H9 (cell line): ENCODE data around the gene SYNPO2L. TPM values are rescaled to one million over a fixed set of nuclear protein-coding genes. Genes with fewer than 3 reads are reported as not detected.

ENCODE experiments used
- DNase-seq: peaks from one replicate; pipeline ENCODE4 v3.0.0-alpha.2; 2017
- H2AFZ ChIP-seq: one replicate; pipeline ENCODE4 v1.6.1; 2013; ENCODE audit warnings: mild to moderate bottlenecking, low read length, control low read depth, moderate library complexity
- H2AK5ac ChIP-seq: 2 replicates; pipeline ENCODE4 v1.6.1; 2013; ENCODE audit warnings: low read length, control low read depth, mixed read lengths; ENCODE audit not compliant: insufficient read length
- H2BK120ac ChIP-seq: one replicate; pipeline ENCODE4 v1.6.1; 2013; ENCODE audit warnings: low read depth, mild to moderate bottlenecking, low read length, control low read depth, inconsistent platforms; ENCODE audit not compliant: poor library complexity, severe bottlenecking
- H2BK12ac ChIP-seq: 2 replicates; pipeline ENCODE4 v1.6.1; 2013; ENCODE audit warnings: low read length, control low read depth, mixed read lengths, low read depth; ENCODE audit not compliant: insufficient read length
- H2BK15ac ChIP-seq: 2 replicates; pipeline ENCODE4 v1.6.1; 2013; ENCODE audit warnings: low read depth, low read length, control low read depth
- H2BK20ac ChIP-seq: one replicate; pipeline ENCODE4 v1.6.1; 2013; ENCODE audit warnings: low read depth, mild to moderate bottlenecking, low read length, control low read depth, inconsistent platforms; ENCODE audit not compliant: poor library complexity, severe bottlenecking
- H2BK5ac ChIP-seq: 2 replicates; pipeline ENCODE4 v1.6.1; 2013; ENCODE audit warnings: low read length, control low read depth, mixed read lengths; ENCODE audit not compliant: insufficient read length
- H3K14ac ChIP-seq: 2 replicates; pipeline ENCODE4 v1.6.1; 2013; ENCODE audit warnings: low read length, control low read depth; ENCODE audit not compliant: insufficient read depth
- H3K18ac ChIP-seq: 2 replicates; pipeline ENCODE4 v1.6.1; 2013; ENCODE audit warnings: low read depth, mild to moderate bottlenecking, mixed read lengths, low read length, control low read depth; ENCODE audit not compliant: insufficient read length
- H3K23ac ChIP-seq: 2 replicates; pipeline ENCODE4 v1.6.1; 2013; ENCODE audit warnings: low read length, control low read depth, mixed read lengths, low read depth; ENCODE audit not compliant: insufficient read length
- H3K23me2 ChIP-seq: 2 replicates; pipeline ENCODE4 v1.6.1; 2013; ENCODE audit warnings: low read depth, mild to moderate bottlenecking, mixed read lengths, low read length, control low read depth; ENCODE audit not compliant: insufficient read length, poor library complexity, severe bottlenecking
- H3K27ac ChIP-seq: 2 replicates; pipeline ENCODE4 v1.5.1; 2013; ENCODE audit warnings: low read length, control low read depth, mixed read lengths, low read depth; ENCODE audit not compliant: insufficient read length
- H3K27me3 ChIP-seq: 2 replicates; pipeline ENCODE4 v1.6.1; 2013; ENCODE audit warnings: low read length, control low read depth, inconsistent platforms; ENCODE audit not compliant: insufficient read depth
- H3K4ac ChIP-seq: 2 replicates; pipeline ENCODE4 v1.6.1; 2013; ENCODE audit warnings: low read depth, mild to moderate bottlenecking, control low read depth, inconsistent platforms, low read length, moderate library complexity
- H3K4me1 ChIP-seq: 2 replicates; pipeline ENCODE4 v1.6.1; 2013; ENCODE audit warnings: low read length, control low read depth, inconsistent platforms; ENCODE audit not compliant: insufficient read depth
- H3K4me2 ChIP-seq: 2 replicates; pipeline ENCODE4 v1.6.1; 2013; ENCODE audit warnings: low read length, control low read depth, mixed read lengths; ENCODE audit not compliant: insufficient read length, insufficient read depth
- H3K56ac ChIP-seq: 2 replicates; pipeline ENCODE4 v1.6.1; 2013; ENCODE audit warnings: low read depth, mild to moderate bottlenecking, mixed read lengths, low read length, control low read depth; ENCODE audit not compliant: insufficient read length
- H3K79me1 ChIP-seq: 2 replicates; pipeline ENCODE4 v1.6.1; 2013; ENCODE audit warnings: low read depth, mild to moderate bottlenecking, moderate library complexity, low read length, control low read depth, inconsistent platforms; ENCODE audit not compliant: insufficient read depth, poor library complexity, severe bottlenecking
- H3K79me2 ChIP-seq: 2 replicates; pipeline ENCODE4 v1.6.1; 2013; ENCODE audit warnings: low read length, control low read depth, inconsistent platforms; ENCODE audit not compliant: insufficient read depth
- H3K9ac ChIP-seq: 2 replicates; pipeline ENCODE4 v1.6.1; 2013; ENCODE audit warnings: low read length, control low read depth, mixed read lengths; ENCODE audit not compliant: insufficient read length; ENCODE audit errors: extremely low read depth
- H3K9me3 ChIP-seq: one replicate; pipeline ENCODE4 v1.6.1; 2013; ENCODE audit warnings: low read depth, low read length, inconsistent platforms; ENCODE audit not compliant: control insufficient read depth
- H3T11ph ChIP-seq: one replicate; pipeline ENCODE4 v1.6.1; 2013; ENCODE audit warnings: mild to moderate bottlenecking, low read length, control low read depth, inconsistent platforms
- H4K20me1 ChIP-seq: one replicate; pipeline ENCODE4 v1.6.1; 2013; ENCODE audit not compliant: control insufficient read depth, insufficient read length, insufficient read depth
- H4K5ac ChIP-seq: 2 replicates; pipeline ENCODE4 v1.6.1; 2013; ENCODE audit warnings: low read depth, mild to moderate bottlenecking, mixed read lengths, low read length, control low read depth; ENCODE audit not compliant: insufficient read length
- H4K8ac ChIP-seq: replicated peaks from 2 replicates; pipeline ENCODE4 v1.6.1; 2013; ENCODE audit warnings: low read length, control low read depth, mixed read lengths, low read depth; ENCODE audit not compliant: insufficient read length
- H4K91ac ChIP-seq: 2 replicates; pipeline ENCODE4 v1.6.1; 2013; ENCODE audit warnings: low read depth, mild to moderate bottlenecking, moderate library complexity, mixed read lengths, low read length, control low read depth; ENCODE audit not compliant: insufficient read length
- H3K27ac Mint-ChIP-seq, 3 experiments: 2 replicates in 2 of 3; 3 replicates in 1 of 3; pipeline ENCODE4 v1.8.0; 2020 to 2021; ENCODE audit warnings: mixed read lengths in 3 of 3, mild to moderate bottlenecking in 1 of 3, moderate library complexity in 1 of 3
- H3K27me3 Mint-ChIP-seq: 2 replicates; pipeline ENCODE4 v1.8.0; 2021; ENCODE audit warnings: low read depth, mild to moderate bottlenecking, moderate library complexity, mixed read lengths
- H3K36me3 Mint-ChIP-seq, 3 experiments: 2 replicates in 2 of 3; 3 replicates in 1 of 3; pipeline ENCODE4 v1.8.0; 2020 to 2021; ENCODE audit warnings: low read depth in 3 of 3, mixed read lengths in 3 of 3; ENCODE audit not compliant: insufficient read depth in 1 of 3
- H3K4me1 Mint-ChIP-seq, 2 experiments: 2 replicates each; pipeline ENCODE4 v1.8.0; 2020; ENCODE audit warnings: mixed read lengths in 2 of 2
- H3K4me3 Mint-ChIP-seq, 2 experiments: 2 replicates in 1 of 2; 3 replicates in 1 of 2; pipeline ENCODE4 v1.8.0; 2020 to 2021; ENCODE audit warnings: mild to moderate bottlenecking in 2 of 2, mixed read lengths in 2 of 2, moderate library complexity in 1 of 2
- H3K9me3 Mint-ChIP-seq, 2 experiments: 2 replicates in 1 of 2; 3 replicates in 1 of 2; pipeline ENCODE4 v1.8.0; 2020; ENCODE audit warnings: mild to moderate bottlenecking in 2 of 2, mixed read lengths in 2 of 2, moderate library complexity in 1 of 2
- CTCF ChIP-seq: fragments of 200-600 bp; sonication (generic); conservative IDR thresholded peaks from 3 replicates; pipeline ENCODE4 v1.8.0; 2021; ENCODE audit warnings: antibody characterized with exemption, mild to moderate bottlenecking
- WGBS: extraction: QIAGEN DNeasy Blood & Tissue Kit; methylation state at CpG from one replicate; pipeline ENCODE4 v1.1.7; 2013; ENCODE audit warnings: missing lambda C conversion rate, low lambda C conversion rate, mixed read lengths; ENCODE audit not compliant: insufficient read length; ENCODE audit errors: extremely low coverage; 5-methylcytosine and 5-hydroxymethylcytosine counted together
- total RNA-seq: library from RNA; stranded (reverse); gene quantifications from 2 replicates; pipeline ENCODE4 v1.2.1, GENCODE V29; 2021

Gene SYNPO2L
- total RNA-seq, 1 experiment from 2014 or later, result 0.11 TPM

DNA sequence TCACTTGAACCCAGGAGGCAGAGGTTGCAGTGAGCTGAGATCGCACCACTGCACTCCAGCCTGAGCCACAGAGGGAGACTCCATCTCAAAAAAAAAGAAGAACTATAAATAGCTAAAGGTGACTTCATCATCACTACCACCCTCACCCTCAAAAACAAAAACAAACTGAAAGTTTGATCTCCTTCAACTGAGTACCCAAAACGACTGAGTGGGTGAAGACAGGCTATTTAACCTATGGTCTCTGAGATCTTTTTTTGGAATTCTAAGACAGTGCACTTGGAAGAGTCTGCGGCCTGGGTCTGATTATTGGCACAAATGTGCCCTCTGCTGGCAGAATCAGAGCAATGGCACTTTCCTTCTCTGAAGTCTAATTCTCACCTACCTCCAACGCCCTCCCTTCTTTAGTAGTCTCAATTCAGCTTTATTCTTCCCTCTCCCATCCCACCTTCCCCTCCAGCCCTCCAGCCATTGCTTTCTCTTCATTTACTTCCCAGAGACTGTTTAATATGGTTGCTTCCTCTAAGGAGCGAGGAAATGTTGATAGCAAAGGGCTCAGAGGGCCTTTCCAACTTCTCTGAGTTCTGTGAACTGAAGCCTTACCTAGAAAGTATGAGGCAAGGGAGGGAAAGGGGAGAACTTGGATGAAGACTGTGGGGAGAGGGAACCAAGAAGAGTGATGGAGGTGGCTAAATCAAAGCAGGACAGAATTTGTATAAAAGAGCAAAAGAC, 11.7 kb downstream of the SYNPO2L start:
- no peak overlapping the region for H3K27ac ChIP-seq
- H2BK120ac ChIP-seq, result no peak overlapping the region
- no peak overlapping the region for H3K27ac Mint-ChIP-seq

More for the DNA sequence above, 11.7 kb downstream of the SYNPO2L start:
- peak; percentile 94 for TF ChIP-seq CTCF
- H3T11ph ChIP-seq, result no peak overlapping the region
- no peak overlapping the region for H4K8ac ChIP-seq
- no peak overlapping the region for H3K4ac ChIP-seq
- peaks cover 4% of the 10 kb centered on the region for H3K23me2 ChIP-seq
- H3K4me1 Mint-ChIP-seq, result peaks cover 21 to 22% of the 10 kb centered on the region in 2 experiments
- H4K5ac ChIP-seq, result no peak overlapping the region
- H2BK5ac ChIP-seq, result no peak overlapping the region
- H2BK20ac ChIP-seq, result no peak overlapping the region
- no peak overlapping the region for H3K56ac ChIP-seq
- H3K23ac ChIP-seq, result no peak overlapping the region
- no peak overlapping the region for H3K4me2 ChIP-seq
- peaks cover 2% of the 10 kb centered on the region for H3K27me3 Mint-ChIP-seq
- H2BK15ac ChIP-seq, result no peak overlapping the region
- H4K20me1 ChIP-seq, result no peaks in the 10 kb centered on the region
- no peak overlapping the region for H3K18ac ChIP-seq
- no peaks in the 10 kb centered on the region for H3K79me1 ChIP-seq
- no peak overlapping the region for H4K91ac ChIP-seq
- H3K9me3 ChIP-seq, result no peaks in the 10 kb centered on the region
- H3K4me1 ChIP-seq, result peaks cover 3% of the 10 kb centered on the region; the same call in 1 of the 2 replicates
- no peaks in the 10 kb centered on the region for H3K79me2 ChIP-seq
- peak; percentile 68 for DNase-seq
- H3K36me3 Mint-ChIP-seq, result no peaks in the 10 kb centered on the region
- H3K9ac ChIP-seq, result no peak overlapping the region
- no peaks in the 10 kb centered on the region for H3K27me3 ChIP-seq
- no peak overlapping the region for H2AK5ac ChIP-seq
- H2BK12ac ChIP-seq, result no peak overlapping the region
- H2AFZ ChIP-seq, result no peak overlapping the region
- H3K4me3 Mint-ChIP-seq, result peak overlapping the region in 1 of 2 experiments; percentile 6; a peak in 1 of 5 replicates
- no CpG with 5 or more reads among the region's 5 CpGs for WGBS
- no peaks in the 10 kb centered on the region for H3K9me3 Mint-ChIP-seq
- H3K14ac ChIP-seq, result no peak overlapping the region
